Hematopoietic multipotent progenitor cell treated with erythropoietin and hydrocortisone succinate and interleukin-3 and kit ligand, for 6 days (in vitro differentiated cells): ENCODE results near the gene VWA8.
"Not testable (repeated sequence)": the region's sequence is repeated elsewhere in the genome, so short reads cannot be mapped to it uniquely, and the experiment has no call there.

Experiments
- DNase-seq: peaks from one replicate; pipeline ENCODE4 v3.0.0-alpha.2; 2015

The VWA8 gene

GRCh38 chr13:41639955-41640780 lies 320.7 kb downstream of the VWA8 start:
- DNase-seq = no peak

- no peak for DNase-seq
Observed at GRCh38 chr13:41639237-41639904, 321.5 kb downstream of the VWA8 start.

GRCh38 chr13:41637586-41637985 lies 323.3 kb downstream of the VWA8 start:
- DNase-seq = no peak

- DNase-seq = not testable (repeated sequence)
Observed at GRCh38 chr13:41637032-41637431, 323.9 kb downstream of the VWA8 start.

- DNase-seq = not testable (repeated sequence)
Observed at GRCh38 chr13:41636590-41636989, 324.3 kb downstream of the VWA8 start.

GRCh38 chr13:41634407-41634806 lies 326.5 kb downstream of the VWA8 start:
- no peak for DNase-seq

- DNase-seq = no peak
Observed at GRCh38 chr13:41633776-41634175, 327.1 kb downstream of the VWA8 start.

GRCh38 chr13:41631296-41631965 lies 329.5 kb downstream of the VWA8 start:
- DNase-seq = no peak

GRCh38 chr13:41627425-41627824 lies 333.5 kb downstream of the VWA8 start:
- no peak for DNase-seq

GRCh38 chr13:41624041-41624440 lies 336.9 kb downstream of the VWA8 start:
- no peak for DNase-seq

GRCh38 chr13:41622432-41623429 lies 338.2 kb downstream of the VWA8 start:
- DNase-seq = no peak

GRCh38 chr13:41621716-41622431 lies 339.0 kb downstream of the VWA8 start:
- no peak for DNase-seq

- not testable (repeated sequence) for DNase-seq
Observed at GRCh38 chr13:41617633-41618032, 343.3 kb downstream of the VWA8 start.

GRCh38 chr13:41616151-41616550 lies 344.8 kb downstream of the VWA8 start:
- no peak for DNase-seq

- no peak for DNase-seq
Observed at GRCh38 chr13:41615528-41615855, 345.4 kb downstream of the VWA8 start.

- no peak for DNase-seq
Observed at GRCh38 chr13:41614671-41615527, 346.0 kb downstream of the VWA8 start.

- no peak for DNase-seq
Observed at GRCh38 chr13:41613984-41614661, 346.8 kb downstream of the VWA8 start.

- no peak for DNase-seq
Observed at GRCh38 chr13:41613471-41613870, 347.4 kb downstream of the VWA8 start.

GRCh38 chr13:41611385-41611784 lies 349.5 kb downstream of the VWA8 start:
- no peak for DNase-seq

GRCh38 chr13:41610404-41610803 lies 350.5 kb downstream of the VWA8 start:
- DNase-seq = no peak
